HepG2 (cell line): Measurements from ENCODE around the gene CHTF8. TPM values are rescaled to one million over a fixed set of nuclear protein-coding genes. Genes with fewer than 3 reads are reported as not detected.
A peak's percentile ranks its signal among the peaks of the same experiment; 100 is the strongest.

Experiments
- ARNT ChIP-seq: fragments of 450-650 bp; IDR thresholded peaks from 2 replicates; pipeline ENCODE4 v1.6.1; 2017
- ASH2L ChIP-seq: fragments of 300-600, 200-600 bp; sonication (generic); IDR thresholded peaks from 2 replicates; pipeline ENCODE4 v1.7.0; 2017; ENCODE audit warnings: low read depth, mild to moderate bottlenecking, moderate library complexity, mixed read lengths, low read length; ENCODE audit not compliant: insufficient read length
- HDAC6 ChIP-seq: fragments of 200-600 bp; sonication (generic); IDR thresholded peaks from 2 replicates; pipeline ENCODE4 v1.7.0; 2017; ENCODE audit warnings: mild to moderate bottlenecking, antibody characterized with exemption, low read length, low read depth
- HIC2 ChIP-seq: sonication (generic); formaldehyde crosslinking; IDR thresholded peaks from 2 replicates; pipeline ENCODE4 v1.9.0; 2022; ENCODE audit warnings: low read depth, missing genetic modification reagents
- HNF4G ChIP-seq, 2 experiments: sonication (generic) in 1 of 2; formaldehyde crosslinking in 1 of 2; IDR thresholded peaks; 2 replicates each; pipeline versions ENCODE4 v1.4.0 to v1.6.1; 2011 to 2020; ENCODE audit warnings: borderline replicate concordance in 2 of 2, low read depth in 2 of 2, mild to moderate bottlenecking in 2 of 2, low read length in 1 of 2, missing genetic modification reagents in 1 of 2, moderate library complexity in 1 of 2
- HNRNPUL1 ChIP-seq: fragments of 200-400 bp; formaldehyde crosslinking; IDR thresholded peaks from 2 replicates; pipeline ENCODE4 v1.6.1; 2017; ENCODE audit warnings: low read depth, mild to moderate bottlenecking, low read length, moderate library complexity
- MAFF ChIP-seq: IDR thresholded peaks from 2 replicates; pipeline ENCODE4 v1.6.1; 2011; ENCODE audit warnings: low read depth, low read length, improper control_type of control experiment
- MTA3 ChIP-seq: sonication (generic); formaldehyde crosslinking; IDR thresholded peaks from 2 replicates; pipeline ENCODE4 v1.4.0; 2020; ENCODE audit warnings: missing genetic modification reagents
- MTERF4 ChIP-seq: sonication (generic); formaldehyde crosslinking; IDR thresholded peaks from 2 replicates; pipeline ENCODE4 v1.8.0; 2023; ENCODE audit warnings: mild to moderate bottlenecking, missing genetic modification reagents
- NFE2L2 ChIP-seq: fragments of 150-350 bp; IDR thresholded peaks from 2 replicates; pipeline ENCODE4 v1.6.1; 2014; ENCODE audit warnings: low read length
- NFYB ChIP-seq: sonication (generic); formaldehyde crosslinking; IDR thresholded peaks from 2 replicates; pipeline ENCODE4 v1.4.0; 2020; ENCODE audit warnings: missing genetic modification reagents
- PLRG1 ChIP-seq: fragments of 450-650 bp; conservative IDR thresholded peaks from 2 replicates; pipeline ENCODE4 v1.6.1; 2016
- POLR2AphosphoS2 ChIP-seq: IDR thresholded peaks from 2 replicates; pipeline ENCODE4 v1.6.1; 2011; ENCODE audit warnings: low read depth, low read length, improper control_type of control experiment
- PRPF4 ChIP-seq: fragments of 200-400 bp; formaldehyde crosslinking; IDR thresholded peaks from 2 replicates; pipeline ENCODE4 v1.6.1; 2016; ENCODE audit warnings: low read length, low read depth; ENCODE audit not compliant: poor library complexity, severe bottlenecking
- RAD21 ChIP-seq: fragments of 450-650 bp; formaldehyde crosslinking; IDR thresholded peaks from 2 replicates; pipeline ENCODE4 v1.5.0; 2020; ENCODE audit warnings: mild to moderate bottlenecking
- SNAPC4 ChIP-seq: sonication (generic); formaldehyde crosslinking; IDR thresholded peaks from 2 replicates; pipeline ENCODE4 v1.4.0; 2020; ENCODE audit warnings: mild to moderate bottlenecking, missing genetic modification reagents
- TEAD3 ChIP-seq: optimal IDR thresholded peaks from 2 replicates; pipeline ENCODE3; 2016; ENCODE audit warnings: borderline replicate concordance
- TMF1 ChIP-seq: sonication (generic); formaldehyde crosslinking; IDR thresholded peaks from 2 replicates; pipeline ENCODE4 v1.8.1; 2022; ENCODE audit warnings: low read depth, missing genetic modification reagents
- ZNF17 ChIP-seq: sonication (generic); formaldehyde crosslinking; IDR thresholded peaks from 2 replicates; pipeline ENCODE4 v1.5.0; 2020; ENCODE audit warnings: mild to moderate bottlenecking, missing genetic modification reagents
- ZNF207 ChIP-seq: fragments of 450-650 bp; IDR thresholded peaks from 2 replicates; pipeline ENCODE4 v1.6.1; 2016; ENCODE audit warnings: antibody characterized with exemption, borderline replicate concordance
- ZNF251 ChIP-seq: sonication (generic); formaldehyde crosslinking; IDR thresholded peaks from 2 replicates; pipeline ENCODE4 v1.9.0; 2021; ENCODE audit warnings: mild to moderate bottlenecking, missing genetic modification reagents
- ZNF484 ChIP-seq: sonication (generic); formaldehyde crosslinking; IDR thresholded peaks from 2 replicates; pipeline ENCODE4 v1.5.1; 2020; ENCODE audit warnings: mild to moderate bottlenecking, low read depth, missing genetic modification reagents, borderline replicate concordance
- ZNF652 ChIP-seq: IDR thresholded peaks from 2 replicates; pipeline ENCODE4 v1.6.1; 2016; ENCODE audit warnings: low read depth, borderline replicate concordance
- polyA plus RNA-seq, 8 experiments: library from polyadenylated mRNA; depleted of rRNA in 3 of 8; stranded (reverse) in 7 of 8; unstranded in 1 of 8; fragments of >200 nt; fragmentation: Illumina TruSeq in 4 of 8; extraction: Trizol in 4 of 8; gene quantifications; 2 replicates each; pipeline versions ENCODE4 v1.2.1 to v1.2.3, GENCODE V29; 2011 to 2016; ENCODE audit warnings: low read depth in 4 of 8, missing spikeins in 1 of 8, mixed read lengths in 1 of 8; ENCODE audit not compliant: insufficient read depth in 1 of 8
- total RNA-seq, 5 experiments: library from RNA; depleted of rRNA; stranded (reverse); fragments of >200 nt; fragmentation: Illumina TruSeq; extraction: Trizol; gene quantifications; 2 replicates each; pipeline ENCODE4 v1.2.3, GENCODE V29; 2016; ENCODE audit warnings: low read depth in 1 of 5

Gene CHTF8
- total and polyA plus RNA-seq, 2 of the 13 experiments (the other 11 are each of a cell fraction or from before 2014, with no cell fraction given) = 37.2 to 67.5 TPM

GRCh38 chr16:69089091-69089910 is 43.1 kb downstream of the CHTF8 start (continued):
- TF ChIP-seq ASH2L = no peak
- TF ChIP-seq SNAPC4 = no peak
- TF ChIP-seq TMF1 (CRISPR knock-in tag) = no peak; the same call in 1 of the 2 replicates
- TF ChIP-seq ZNF484 (CRISPR knock-in tag) = no peak
- TF ChIP-seq ZNF652 (CRISPR knock-in tag) = no peak
- no peak for TF ChIP-seq ZNF207
- no peak for TF ChIP-seq POLR2AphosphoS2
- no peak for TF ChIP-seq HNRNPUL1
- no peak for TF ChIP-seq PRPF4
- no peak for TF ChIP-seq HDAC6
- no peak for TF ChIP-seq MAFF
- TF ChIP-seq ARNT = no peak
- TF ChIP-seq ZNF251 (CRISPR knock-in tag) = 0 out of 2 replicates have a peak, but pooled peaks have one; percentile 47
- no peak for TF ChIP-seq RAD21
- no peak for TF ChIP-seq HNF4G (IDR thresholded peaks at IDR 0.05; ENCODE audit: borderline replicate concordance, low read depth, low read length)
- TF ChIP-seq HNF4G (CRISPR knock-in tag; IDR thresholded peaks at IDR 0.05; ENCODE audit: borderline replicate concordance, low read depth) = peak; percentile 19; the same call in 1 of the 2 replicates
- TF ChIP-seq MTERF4 (CRISPR knock-in tag) = 0 out of 2 replicates have a peak, but pooled peaks have one; percentile 15
- no peak for TF ChIP-seq NFE2L2
- TF ChIP-seq ZNF17 (CRISPR knock-in tag) = no peak
- peak; percentile 59 for TF ChIP-seq TEAD3 (CRISPR knock-in tag)
- TF ChIP-seq NFYB (CRISPR knock-in tag) = no peak
- TF ChIP-seq HIC2 (CRISPR knock-in tag) = peak; percentile 75
- TF ChIP-seq PLRG1 = no peak
- no peak for TF ChIP-seq MTA3 (CRISPR knock-in tag)
